Epithelial cell of esophagus (primary cell): Measurements from ENCODE around the gene MLPH.

Experiments used
- DNase-seq: peaks from one replicate; pipeline ENCODE4 v3.0.0; 2010; ENCODE audit warnings: low read depth
- H3K4me3 ChIP-seq: 2 replicates; pipeline ENCODE4 v1.5.1; 2011; ENCODE audit warnings: mild to moderate bottlenecking, low read length, control low read depth
- TF ChIP-seq, protein P1 (sequence below): IDR thresholded peaks from 2 replicates; pipeline ENCODE4 v1.5.1; 2011; ENCODE audit warnings: low read depth, mild to moderate bottlenecking, low read length, control low read depth, inconsistent platforms; ENCODE audit not compliant: insufficient read depth; ENCODE audit errors: missing control alignments

Gene MLPH

GRCh38 chr2:237525559-237526157, 38.6 kb downstream of the MLPH start:
- TF ChIP-seq, protein P1, sequence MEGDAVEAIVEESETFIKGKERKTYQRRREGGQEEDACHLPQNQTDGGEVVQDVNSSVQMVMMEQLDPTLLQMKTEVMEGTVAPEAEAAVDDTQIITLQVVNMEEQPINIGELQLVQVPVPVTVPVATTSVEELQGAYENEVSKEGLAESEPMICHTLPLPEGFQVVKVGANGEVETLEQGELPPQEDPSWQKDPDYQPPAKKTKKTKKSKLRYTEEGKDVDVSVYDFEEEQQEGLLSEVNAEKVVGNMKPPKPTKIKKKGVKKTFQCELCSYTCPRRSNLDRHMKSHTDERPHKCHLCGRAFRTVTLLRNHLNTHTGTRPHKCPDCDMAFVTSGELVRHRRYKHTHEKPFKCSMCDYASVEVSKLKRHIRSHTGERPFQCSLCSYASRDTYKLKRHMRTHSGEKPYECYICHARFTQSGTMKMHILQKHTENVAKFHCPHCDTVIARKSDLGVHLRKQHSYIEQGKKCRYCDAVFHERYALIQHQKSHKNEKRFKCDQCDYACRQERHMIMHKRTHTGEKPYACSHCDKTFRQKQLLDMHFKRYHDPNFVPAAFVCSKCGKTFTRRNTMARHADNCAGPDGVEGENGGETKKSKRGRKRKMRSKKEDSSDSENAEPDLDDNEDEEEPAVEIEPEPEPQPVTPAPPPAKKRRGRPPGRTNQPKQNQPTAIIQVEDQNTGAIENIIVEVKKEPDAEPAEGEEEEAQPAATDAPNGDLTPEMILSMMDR = no peak
- H3K4me3 ChIP-seq = no peak overlapping the region
- DNase-seq = no peak

GRCh38 chr2:237527233-237527632, 40.2 kb downstream of the MLPH start:
- no peak overlapping the region for H3K4me3 ChIP-seq
- TF ChIP-seq, protein P1 = no peak
- DNase-seq = no peak

DNA sequence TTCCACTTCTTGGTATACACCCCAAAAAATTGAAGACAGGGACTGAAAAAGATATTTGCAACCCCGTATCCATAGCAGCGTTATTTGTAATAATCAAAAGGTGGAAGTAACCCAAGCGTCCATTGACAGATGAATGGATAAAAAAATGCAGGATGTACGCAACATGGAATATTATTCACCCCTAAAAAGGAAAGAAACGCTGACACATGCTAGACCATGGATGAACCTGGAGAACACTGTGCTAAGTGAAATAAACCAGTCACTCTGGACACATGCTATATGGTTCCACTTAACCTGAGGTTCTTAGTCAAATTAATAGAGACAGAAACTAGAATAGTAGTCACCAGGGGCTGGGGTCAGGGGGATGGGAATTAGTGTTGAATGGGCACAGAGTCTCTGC, 40.7 kb downstream of the MLPH start:
- DNase-seq = no peak
- TF ChIP-seq, protein P1 = no peak
- no peak overlapping the region for H3K4me3 ChIP-seq

DNA sequence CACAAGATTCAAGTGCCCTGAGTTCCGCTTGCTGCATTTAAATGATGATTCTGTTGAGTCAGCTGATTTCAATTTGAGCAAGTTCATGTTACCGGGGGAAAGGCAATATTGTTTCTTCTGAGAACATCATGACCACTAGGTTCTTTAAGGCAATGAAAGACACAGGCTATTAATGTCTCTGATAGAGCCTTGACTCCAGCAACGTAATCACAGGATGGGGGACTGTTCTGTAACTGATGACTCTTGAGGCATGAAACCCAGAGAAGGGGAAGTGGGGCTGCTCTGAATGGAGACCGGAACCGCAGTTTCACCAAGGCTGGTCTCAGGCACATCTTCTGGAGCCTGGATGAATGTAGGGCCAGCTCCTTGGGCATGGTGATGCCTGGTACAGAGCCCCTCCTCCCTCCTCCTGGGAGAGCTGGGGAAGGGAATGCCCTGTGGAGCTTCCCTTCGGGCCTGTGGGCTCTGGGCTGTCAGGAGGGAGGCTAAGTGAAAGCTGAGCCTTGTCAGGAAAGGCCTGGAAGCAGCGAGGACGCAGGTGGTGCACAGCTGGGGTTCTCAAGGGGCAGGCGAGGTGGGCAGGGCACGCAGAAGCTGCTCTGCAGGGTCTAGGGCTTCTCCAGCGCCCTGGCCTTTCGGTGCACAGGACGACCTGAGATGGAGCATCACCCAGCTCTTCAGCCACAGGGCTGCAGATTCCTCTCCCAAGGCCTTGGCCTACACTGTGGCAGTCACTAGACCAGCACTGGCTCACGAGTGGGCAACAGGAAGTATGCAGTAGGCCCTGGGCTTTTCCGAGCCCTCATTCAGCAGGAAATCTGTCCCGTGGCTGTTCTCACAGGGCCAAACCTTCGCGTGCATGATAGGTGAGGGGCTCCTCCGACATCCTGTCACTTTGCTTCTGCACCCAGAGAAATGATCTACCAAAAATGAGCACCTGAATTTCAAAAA, 42.7 kb downstream of the MLPH start:
- H3K4me3 ChIP-seq = no peak overlapping the region
- no peak for DNase-seq
- TF ChIP-seq, protein P1 = no peak

GRCh38 chr2:237530472-237531433, 43.7 kb downstream of the MLPH start:
- no peak overlapping the region for H3K4me3 ChIP-seq
- TF ChIP-seq, protein P1 = no peak
- DNase-seq = no peak

- no peak overlapping the region for H3K4me3 ChIP-seq
- DNase-seq = peak; percentile 57
- TF ChIP-seq, protein P1 = no peak
Observed at GRCh38 chr2:237532160-237532559, 45.1 kb downstream of the MLPH start.
